ENCODE measurements around the gene SH2B3.

- TF ChIP-seq NR2C2 (CRISPR knock-in tag; IDR thresholded peaks at IDR 0.05; ENCODE audit: borderline replicate concordance), result no peak
- TF ChIP-seq ZIK1 (CRISPR knock-in tag; IDR thresholded peaks at IDR 0.05; ENCODE audit: borderline replicate concordance, low read depth), result no peak
- no peak for TF ChIP-seq MTA3 (CRISPR knock-in tag; IDR thresholded peaks at IDR 0.05)
- no peak for TF ChIP-seq FOXM1 (CRISPR knock-in tag; IDR thresholded peaks at IDR 0.05)
- TF ChIP-seq MZF1 (CRISPR knock-in tag; IDR thresholded peaks at IDR 0.05; ENCODE audit: borderline replicate concordance), result no peak
- no peak for TF ChIP-seq CTCF (CRISPR knock-in tag; IDR thresholded peaks at IDR 0.05)
- TF ChIP-seq ZNF501 (CRISPR knock-in tag; IDR thresholded peaks at IDR 0.05), result no peak
- no peak for TF ChIP-seq DDIT3 (CRISPR knock-in tag; IDR thresholded peaks at IDR 0.05)
- TF ChIP-seq NFIC (IDR thresholded peaks at IDR 0.05; ENCODE audit: low read length), result no peak
- no peak for TF ChIP-seq GATAD2A (CRISPR knock-in tag; IDR thresholded peaks at IDR 0.05)
- TF ChIP-seq ZNF468 (CRISPR knock-in tag; IDR thresholded peaks at IDR 0.05), result no peak
- no peak for TF ChIP-seq MTERF4 (CRISPR knock-in tag; IDR thresholded peaks at IDR 0.05)
- no peak for TF ChIP-seq FOXO1 (CRISPR knock-in tag; IDR thresholded peaks at IDR 0.05)
These were observed 30.0 kb downstream of the SH2B3 start for GRCh38 chr12:111435661-111436201.

Data from HepG2 (cell line).